DND-41 (cell line): Measurements from ENCODE around the gene GLDN.

Experiments
- EZH2 ChIP-seq: IDR thresholded peaks from 3 replicates; pipeline ENCODE4 v1.6.1; 2012; ENCODE audit warnings: borderline replicate concordance, low read depth, mild to moderate bottlenecking, moderate library complexity, low read length, inconsistent platforms; ENCODE audit not compliant: severe bottlenecking
- TF ChIP-seq, protein P1 (sequence below): IDR thresholded peaks from 2 replicates; pipeline ENCODE4 v1.5.1; 2012; ENCODE audit warnings: borderline replicate concordance, low read length, moderate library complexity, mild to moderate bottlenecking; ENCODE audit not compliant: poor library complexity, severe bottlenecking; ENCODE audit errors: extremely low read depth

DNA sequence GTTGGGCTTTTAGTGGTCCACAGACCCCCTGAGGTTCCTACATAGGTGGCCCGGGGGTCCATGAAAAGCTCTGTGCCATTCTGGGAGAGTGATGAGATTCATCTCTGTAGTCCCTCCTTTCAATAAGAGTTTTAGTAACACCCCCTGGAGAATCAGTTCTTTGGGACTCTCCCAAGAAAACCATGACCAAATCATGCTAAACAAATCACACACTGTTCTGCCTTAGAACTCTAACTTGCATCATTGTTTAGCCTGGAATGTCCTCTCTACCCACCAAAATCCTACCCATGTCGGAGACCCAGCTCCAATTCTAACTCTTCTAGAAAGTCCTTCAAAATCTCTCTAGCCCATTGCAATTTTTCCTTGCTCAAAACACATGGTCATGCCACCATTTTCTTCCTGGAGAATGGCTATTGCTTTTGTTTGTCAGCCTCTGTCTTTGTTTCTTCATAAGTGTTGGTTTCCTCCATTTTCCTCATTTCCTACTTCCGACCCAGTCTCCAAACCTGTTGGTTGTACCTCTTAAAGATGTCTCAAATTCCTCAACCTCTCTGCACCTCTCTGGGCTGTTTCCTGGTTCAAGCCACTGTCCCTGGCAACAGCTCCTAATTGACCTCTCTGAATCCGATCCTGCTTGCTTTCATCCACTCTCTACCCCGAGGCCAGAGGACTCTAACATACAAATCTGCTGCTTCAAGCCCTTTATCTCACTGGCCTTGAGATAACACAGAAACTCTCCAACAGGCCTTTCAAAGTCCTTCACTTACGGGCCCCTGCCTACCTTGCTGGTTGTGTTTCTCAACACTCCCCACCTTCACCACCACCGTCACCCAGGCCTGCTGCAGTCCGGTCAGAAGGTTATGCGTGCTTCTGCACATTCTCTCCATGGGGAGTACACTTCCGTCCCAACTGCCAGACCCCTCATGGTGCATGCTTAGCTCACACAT is 26.8 kb upstream of the GLDN start:
- TF ChIP-seq, protein P1, sequence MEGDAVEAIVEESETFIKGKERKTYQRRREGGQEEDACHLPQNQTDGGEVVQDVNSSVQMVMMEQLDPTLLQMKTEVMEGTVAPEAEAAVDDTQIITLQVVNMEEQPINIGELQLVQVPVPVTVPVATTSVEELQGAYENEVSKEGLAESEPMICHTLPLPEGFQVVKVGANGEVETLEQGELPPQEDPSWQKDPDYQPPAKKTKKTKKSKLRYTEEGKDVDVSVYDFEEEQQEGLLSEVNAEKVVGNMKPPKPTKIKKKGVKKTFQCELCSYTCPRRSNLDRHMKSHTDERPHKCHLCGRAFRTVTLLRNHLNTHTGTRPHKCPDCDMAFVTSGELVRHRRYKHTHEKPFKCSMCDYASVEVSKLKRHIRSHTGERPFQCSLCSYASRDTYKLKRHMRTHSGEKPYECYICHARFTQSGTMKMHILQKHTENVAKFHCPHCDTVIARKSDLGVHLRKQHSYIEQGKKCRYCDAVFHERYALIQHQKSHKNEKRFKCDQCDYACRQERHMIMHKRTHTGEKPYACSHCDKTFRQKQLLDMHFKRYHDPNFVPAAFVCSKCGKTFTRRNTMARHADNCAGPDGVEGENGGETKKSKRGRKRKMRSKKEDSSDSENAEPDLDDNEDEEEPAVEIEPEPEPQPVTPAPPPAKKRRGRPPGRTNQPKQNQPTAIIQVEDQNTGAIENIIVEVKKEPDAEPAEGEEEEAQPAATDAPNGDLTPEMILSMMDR, result no peak
- TF ChIP-seq EZH2, result no peak
